Panc1 (cell line): Measurements from ENCODE around the gene MYO6. TPM values are rescaled to one million over a fixed set of nuclear protein-coding genes. Genes with fewer than 3 reads are reported as not detected.

Experiments used
- ATAC-seq: fragments of 200-7000 bp; cut with Tn5 transposase; 2 replicates; pipeline ENCODE4 v1.9.1; 2020; ENCODE audit warnings: mild to moderate bottlenecking, moderate library complexity
- BruUV-seq: library from RNA; stranded (reverse); fragments of 400-500 nt; replicated peaks from 2 replicates; lab custom pipeline; 2021; lab: Mats Ljungman, UMichigan
- CTCF ChIA-PET: fragments of 300-600 bp; sonication (Branson Sonifier 250); formaldehyde crosslinking; loops from one replicate; lab custom pipeline; 2022; ENCODE audit warnings: antibody characterized with exemption; lab: Charles Lee
- POLR2A ChIA-PET: fragments of 300-600 bp; sonication (Branson Sonifier 250); formaldehyde crosslinking; loops from one replicate; lab custom pipeline; 2022; ENCODE audit warnings: antibody characterized with exemption; lab: Charles Lee
- DNase-seq: peaks from one replicate; pipeline ENCODE4 v3.0.0-alpha.2; 2010; ENCODE audit warnings: low read depth, low spot score
- H3K27ac ChIP-seq: 2 replicates; pipeline ENCODE4 v1.5.1; 2011; ENCODE audit warnings: mild to moderate bottlenecking, low read length, inconsistent platforms
- H3K27me3 ChIP-seq: fragments of 200-500 bp; sonication (Bioruptor generic); 2 replicates; pipeline ENCODE4 v1.6.0; 2014; ENCODE audit warnings: low read length, inconsistent platforms; ENCODE audit not compliant: control insufficient read depth, insufficient read depth
- H3K36me3 ChIP-seq: fragments of 200-500 bp; sonication (Bioruptor generic); 2 replicates; pipeline ENCODE4 v1.5.1; 2014; ENCODE audit warnings: inconsistent platforms, mild to moderate bottlenecking, low read length, moderate library complexity; ENCODE audit not compliant: control insufficient read depth, insufficient read depth
- H3K4me1 ChIP-seq: 2 replicates; pipeline ENCODE4 v1.5.1; 2011; ENCODE audit warnings: inconsistent platforms, mild to moderate bottlenecking, low read length, moderate library complexity; ENCODE audit not compliant: control insufficient read depth, insufficient read depth
- H3K4me3 ChIP-seq, 2 experiments: 2 replicates each; pipeline ENCODE4 v1.5.1; 2011 to 2012; ENCODE audit warnings: low read depth in 2 of 2, low read length in 2 of 2, mild to moderate bottlenecking in 2 of 2, inconsistent platforms in 1 of 2, moderate library complexity in 1 of 2
- H3K9me3 ChIP-seq: fragments of 200-500 bp; sonication (Bioruptor generic); 2 replicates; pipeline ENCODE4 v1.5.1; 2014; ENCODE audit warnings: low read depth, mild to moderate bottlenecking, inconsistent platforms, low read length, moderate library complexity; ENCODE audit not compliant: control insufficient read depth, insufficient read depth
- POLR2AphosphoS5 ChIP-seq: IDR thresholded peaks from 2 replicates; pipeline ENCODE4 v1.6.1; 2012; ENCODE audit warnings: mild to moderate bottlenecking, low read depth, low read length, moderate library complexity
- SIN3A ChIP-seq: IDR thresholded peaks from 2 replicates; pipeline ENCODE4 v1.6.1; 2012; ENCODE audit warnings: low read depth, mild to moderate bottlenecking, low read length, moderate library complexity, borderline replicate concordance; ENCODE audit not compliant: insufficient read depth
- TCF7L2 ChIP-seq: IDR thresholded peaks from 2 replicates; pipeline ENCODE4 v1.6.1; 2011; ENCODE audit warnings: mild to moderate bottlenecking, low read depth, low read length, inconsistent platforms
- in situ Hi-C: cut with HindIII; loops from 2 replicates; pipeline ENCODE4 v1.10.0; 2016; ENCODE audit warnings: low sequenced_read_pairs, low pct_unique_long_range_greater_than_20kb
- intact Hi-C: fragments of 100-400 bp; cut with micrococcal nuclease; formaldehyde crosslinking; loops from one replicate; pipeline ENCODE4 v1.10.0; 2022; ENCODE audit not compliant: unreplicated experiment
- total RNA-seq: library from RNA; stranded (reverse); gene quantifications from one replicate; pipeline ENCODE4 v1.2.1, GENCODE V29; 2021; ENCODE audit not compliant: unreplicated experiment
- TF ChIP-seq, protein P1 (sequence below): fragments of 450-650 bp; IDR thresholded peaks from 2 replicates; pipeline ENCODE4 v1.5.1; 2017; ENCODE audit warnings: mild to moderate bottlenecking
- TF ChIP-seq, protein P2 (sequence below), 2 experiments: IDR thresholded peaks; 2 replicates each; pipeline ENCODE4 v1.6.1; 2011 to 2012; ENCODE audit warnings: low read depth in 2 of 2, control low read depth in 1 of 2, low read length in 1 of 2, mild to moderate bottlenecking in 1 of 2, moderate library complexity in 1 of 2; ENCODE audit not compliant: insufficient read depth in 1 of 2

Gene MYO6
- total RNA-seq, 1 experiment from 2014 or later = 52.3 TPM

- peak; percentile 47; the same call in 1 of the 2 replicates for ATAC-seq
- no peak for DNase-seq
- in situ Hi-C loops = no loop called here
- Histone ChIP-seq H3K36me3 (peaks cover 3% of the 10 kb centered on the region; the same call in 1 of the 2 replicates), H3K9me3 (no peaks in the 10 kb centered on the region), H3K27ac (peak overlapping the region; percentile 58), H3K4me1 (peaks cover 35% of the 10 kb centered on the region), H3K4me3 (peak overlapping the region in 1 of 2 experiments; percentile 2; a peak in 1 of 4 replicates), H3K27me3 (no peaks in the 10 kb centered on the region)
- TF ChIP-seq SIN3A = no peak
- TF ChIP-seq TCF7L2 = no peak
- TF ChIP-seq, protein P1, sequence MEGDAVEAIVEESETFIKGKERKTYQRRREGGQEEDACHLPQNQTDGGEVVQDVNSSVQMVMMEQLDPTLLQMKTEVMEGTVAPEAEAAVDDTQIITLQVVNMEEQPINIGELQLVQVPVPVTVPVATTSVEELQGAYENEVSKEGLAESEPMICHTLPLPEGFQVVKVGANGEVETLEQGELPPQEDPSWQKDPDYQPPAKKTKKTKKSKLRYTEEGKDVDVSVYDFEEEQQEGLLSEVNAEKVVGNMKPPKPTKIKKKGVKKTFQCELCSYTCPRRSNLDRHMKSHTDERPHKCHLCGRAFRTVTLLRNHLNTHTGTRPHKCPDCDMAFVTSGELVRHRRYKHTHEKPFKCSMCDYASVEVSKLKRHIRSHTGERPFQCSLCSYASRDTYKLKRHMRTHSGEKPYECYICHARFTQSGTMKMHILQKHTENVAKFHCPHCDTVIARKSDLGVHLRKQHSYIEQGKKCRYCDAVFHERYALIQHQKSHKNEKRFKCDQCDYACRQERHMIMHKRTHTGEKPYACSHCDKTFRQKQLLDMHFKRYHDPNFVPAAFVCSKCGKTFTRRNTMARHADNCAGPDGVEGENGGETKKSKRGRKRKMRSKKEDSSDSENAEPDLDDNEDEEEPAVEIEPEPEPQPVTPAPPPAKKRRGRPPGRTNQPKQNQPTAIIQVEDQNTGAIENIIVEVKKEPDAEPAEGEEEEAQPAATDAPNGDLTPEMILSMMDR = no peak
- no peak for TF ChIP-seq POLR2AphosphoS5
- TF ChIP-seq, protein P2, sequence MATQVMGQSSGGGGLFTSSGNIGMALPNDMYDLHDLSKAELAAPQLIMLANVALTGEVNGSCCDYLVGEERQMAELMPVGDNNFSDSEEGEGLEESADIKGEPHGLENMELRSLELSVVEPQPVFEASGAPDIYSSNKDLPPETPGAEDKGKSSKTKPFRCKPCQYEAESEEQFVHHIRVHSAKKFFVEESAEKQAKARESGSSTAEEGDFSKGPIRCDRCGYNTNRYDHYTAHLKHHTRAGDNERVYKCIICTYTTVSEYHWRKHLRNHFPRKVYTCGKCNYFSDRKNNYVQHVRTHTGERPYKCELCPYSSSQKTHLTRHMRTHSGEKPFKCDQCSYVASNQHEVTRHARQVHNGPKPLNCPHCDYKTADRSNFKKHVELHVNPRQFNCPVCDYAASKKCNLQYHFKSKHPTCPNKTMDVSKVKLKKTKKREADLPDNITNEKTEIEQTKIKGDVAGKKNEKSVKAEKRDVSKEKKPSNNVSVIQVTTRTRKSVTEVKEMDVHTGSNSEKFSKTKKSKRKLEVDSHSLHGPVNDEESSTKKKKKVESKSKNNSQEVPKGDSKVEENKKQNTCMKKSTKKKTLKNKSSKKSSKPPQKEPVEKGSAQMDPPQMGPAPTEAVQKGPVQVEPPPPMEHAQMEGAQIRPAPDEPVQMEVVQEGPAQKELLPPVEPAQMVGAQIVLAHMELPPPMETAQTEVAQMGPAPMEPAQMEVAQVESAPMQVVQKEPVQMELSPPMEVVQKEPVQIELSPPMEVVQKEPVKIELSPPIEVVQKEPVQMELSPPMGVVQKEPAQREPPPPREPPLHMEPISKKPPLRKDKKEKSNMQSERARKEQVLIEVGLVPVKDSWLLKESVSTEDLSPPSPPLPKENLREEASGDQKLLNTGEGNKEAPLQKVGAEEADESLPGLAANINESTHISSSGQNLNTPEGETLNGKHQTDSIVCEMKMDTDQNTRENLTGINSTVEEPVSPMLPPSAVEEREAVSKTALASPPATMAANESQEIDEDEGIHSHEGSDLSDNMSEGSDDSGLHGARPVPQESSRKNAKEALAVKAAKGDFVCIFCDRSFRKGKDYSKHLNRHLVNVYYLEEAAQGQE (IDR thresholded peaks at IDR 0.05; ENCODE audit: insufficient read depth in 1 of 2, low read depth in 2 of 2, low read length in 1 of 2) = no peak
- intact Hi-C loops = no loop called here
- ChIA-PET POLR2A (interaction anchor here (0.6 kb wide), 2 partner anchors 20 to 92 kb away, joined by 3 to 7 read pairs; no protein-coding TSS in a partner anchor), CTCF (no interaction called here)
- BruUV-seq = no TSS peak
Measured at GRCh38 chr6:75850026-75850833, 101.2 kb downstream of the MYO6 start.

DNA sequence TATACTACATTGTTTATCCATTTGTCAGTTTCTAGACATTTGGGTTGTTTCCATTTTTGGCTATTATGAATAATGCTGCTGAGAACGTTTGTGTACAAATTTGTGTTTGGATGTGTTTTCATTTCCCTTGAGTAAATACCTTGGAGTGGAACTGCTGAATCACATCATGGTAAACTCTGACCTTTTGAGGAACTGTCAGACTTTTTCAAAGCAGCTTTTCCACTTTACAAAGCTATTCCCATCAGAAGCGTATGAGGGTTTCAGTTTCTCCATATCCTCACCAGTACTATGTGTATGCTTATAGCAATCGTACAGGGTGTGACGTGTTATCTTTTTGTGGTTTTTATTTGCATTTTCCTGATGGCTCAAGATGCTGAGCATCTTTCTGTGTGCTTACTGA lies 103.7 kb downstream of the MYO6 start:
- intact Hi-C loops (no loop called here), in situ Hi-C loops (no loop called here)
- H3K9me3 ChIP-seq = no peaks in the 10 kb centered on the region
- peak; percentile 79 for DNase-seq
- ChIA-PET POLR2A (no interaction called here), CTCF (no interaction called here)
- TF ChIP-seq POLR2AphosphoS5 (peak; percentile 27; the same call in 1 of the 2 replicates), TCF7L2 (no peak)
- BruUV-seq = no TSS peak
- H3K27me3 ChIP-seq = no peaks in the 10 kb centered on the region
- H3K4me1 ChIP-seq = peaks cover 47% of the 10 kb centered on the region
- H3K27ac ChIP-seq = peak overlapping the region; percentile 21
- no peak overlapping the region for H3K4me3 ChIP-seq
- peak; percentile 71 for ATAC-seq
- peaks cover 11% of the 10 kb centered on the region for H3K36me3 ChIP-seq

DNA sequence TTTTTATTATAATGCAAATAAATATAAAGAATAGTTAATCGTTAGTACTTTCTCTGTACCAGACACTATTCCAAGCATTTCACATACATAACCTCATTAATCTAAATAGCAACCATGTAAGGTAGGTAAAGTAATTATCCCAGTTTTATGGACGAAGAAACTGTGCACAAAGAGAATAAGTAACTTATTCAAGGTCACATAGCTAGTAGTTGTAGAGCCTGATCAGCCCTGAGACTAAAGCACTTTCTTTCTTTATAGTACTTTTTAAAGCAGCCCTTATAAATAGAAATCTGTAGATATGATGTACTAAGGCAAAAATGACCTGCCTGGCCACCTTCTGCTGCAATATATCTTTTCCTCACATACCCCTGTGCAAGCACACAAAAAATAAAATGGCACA lies 104.8 kb downstream of the MYO6 start:
- Histone ChIP-seq H3K36me3 (peaks cover 13% of the 10 kb centered on the region), H3K27ac (no peak overlapping the region), H3K27me3 (no peaks in the 10 kb centered on the region), H3K9me3 (no peaks in the 10 kb centered on the region), H3K4me1 (peaks cover 44% of the 10 kb centered on the region), H3K4me3 (no peak overlapping the region)
- TF ChIP-seq SIN3A = no peak
- TF ChIP-seq POLR2AphosphoS5 = no peak
- TF ChIP-seq, protein P2 (IDR thresholded peaks at IDR 0.05; ENCODE audit: insufficient read depth in 1 of 2, low read depth in 2 of 2, low read length in 1 of 2) = no peak
- no peak for TF ChIP-seq TCF7L2
- TF ChIP-seq, protein P1 = no peak
- ChIA-PET POLR2A (no interaction called here), CTCF (no interaction called here)
- intact Hi-C loops (no loop called here), in situ Hi-C loops (no loop called here)
- DNase-seq = no peak
- ATAC-seq = no peak
- no TSS peak for BruUV-seq
